ENCODE data around the gene ADARB2. TPM values are rescaled to one million over a fixed set of nuclear protein-coding genes. Genes with fewer than 3 reads are reported as not detected.

The ADARB2 gene
- total and polyA plus RNA-seq, 2 experiments from 2014 or later = not detected

GRCh38 chr10:1324903-1325302 lies 412.4 kb downstream of the ADARB2 start:
- no peak for DNase-seq
- H3K4me1 ChIP-seq (ENCODE audit: insufficient read depth) = no peaks in the 10 kb centered on the region
- TF ChIP-seq EZH2phosphoT487 (IDR thresholded peaks at IDR 0.05; ENCODE audit: insufficient read depth, low read depth) (no peak), EZH2 (IDR thresholded peaks at IDR 0.05; ENCODE audit: insufficient read depth, poor library complexity, severe bottlenecking) (no peak)
- no peak overlapping the region for H3K9ac ChIP-seq
- H3K79me2 ChIP-seq (ENCODE audit: insufficient read depth) = no peaks in the 10 kb centered on the region
- no peaks in the 10 kb centered on the region for H3F3A ChIP-seq (ENCODE audit: insufficient read depth)
- no peaks in the 10 kb centered on the region for H3K36me3 ChIP-seq (ENCODE audit: low read depth)
- no peak overlapping the region for H2AFZ ChIP-seq
- 22 to 26% methylated on average over 10 of the region's 10 CpGs for WGBS, 2 experiments (ENCODE audit: low coverage in 1 of 2, low lambda C conversion rate in 2 of 2, missing lambda C conversion rate in 2 of 2)
- no peaks in the 10 kb centered on the region for H4K20me1 ChIP-seq (ENCODE audit: insufficient read depth)
- no peak overlapping the region for H3K4me3 ChIP-seq
- H3K9me2 ChIP-seq (ENCODE audit: insufficient read depth) = no peaks in the 10 kb centered on the region
- in situ Hi-C loops (cut with MboI) = no loop called here
- no peaks in the 10 kb centered on the region for H3K27me3 ChIP-seq (replicated peaks; ENCODE audit: insufficient read depth)
- H3K9me3 ChIP-seq (ENCODE audit: low read depth) = no peaks in the 10 kb centered on the region
- no peak overlapping the region for H3K4me2 ChIP-seq (ENCODE audit: unreplicated experiment)
- H3K27ac ChIP-seq = no peak overlapping the region

GRCh38 chr10:1323951-1324350 lies 413.4 kb downstream of the ADARB2 start:
- no peaks in the 10 kb centered on the region for H3K27me3 ChIP-seq (replicated peaks; ENCODE audit: insufficient read depth)
- H3F3A ChIP-seq (ENCODE audit: insufficient read depth) = no peaks in the 10 kb centered on the region
- no peak overlapping the region for H2AFZ ChIP-seq
- no peak overlapping the region for H3K4me2 ChIP-seq (ENCODE audit: unreplicated experiment)
- H3K9me3 ChIP-seq (ENCODE audit: low read depth) = no peaks in the 10 kb centered on the region
- H3K9ac ChIP-seq = no peak overlapping the region
- no peaks in the 10 kb centered on the region for H3K36me3 ChIP-seq (ENCODE audit: low read depth)
- in situ Hi-C loops (cut with MboI) = no loop called here
- 3% methylated on average over 6 of the region's 6 CpGs for WGBS, 2 experiments (ENCODE audit: low coverage in 1 of 2, low lambda C conversion rate in 2 of 2, missing lambda C conversion rate in 2 of 2)
- DNase-seq = no peak
- no peaks in the 10 kb centered on the region for H3K4me1 ChIP-seq (ENCODE audit: insufficient read depth)
- H3K9me2 ChIP-seq (ENCODE audit: insufficient read depth) = no peaks in the 10 kb centered on the region
- no peak overlapping the region for H3K27ac ChIP-seq
- H4K20me1 ChIP-seq (ENCODE audit: insufficient read depth) = no peaks in the 10 kb centered on the region
- H3K4me3 ChIP-seq = no peak overlapping the region
- no peak for TF ChIP-seq EZH2 (IDR thresholded peaks at IDR 0.05; ENCODE audit: insufficient read depth, poor library complexity, severe bottlenecking)
- TF ChIP-seq EZH2phosphoT487 (IDR thresholded peaks at IDR 0.05; ENCODE audit: insufficient read depth, low read depth) = no peak
- no peaks in the 10 kb centered on the region for H3K79me2 ChIP-seq (ENCODE audit: insufficient read depth)

- Histone ChIP-seq H3K4me3 (no peak overlapping the region), H3K27me3 (replicated peaks; ENCODE audit: insufficient read depth) (no peaks in the 10 kb centered on the region), H3K4me2 (ENCODE audit: unreplicated experiment) (no peak overlapping the region), H3K27ac (no peak overlapping the region), H3K9me3 (ENCODE audit: low read depth) (no peaks in the 10 kb centered on the region), H2AFZ (no peak overlapping the region), H3K9me2 (ENCODE audit: insufficient read depth) (no peaks in the 10 kb centered on the region), H3K79me2 (ENCODE audit: insufficient read depth) (no peaks in the 10 kb centered on the region), H3F3A (ENCODE audit: insufficient read depth) (no peaks in the 10 kb centered on the region), H4K20me1 (ENCODE audit: insufficient read depth) (no peaks in the 10 kb centered on the region), H3K4me1 (ENCODE audit: insufficient read depth) (no peaks in the 10 kb centered on the region), H3K9ac (no peak overlapping the region), H3K36me3 (ENCODE audit: low read depth) (no peaks in the 10 kb centered on the region)
- TF ChIP-seq EZH2 (IDR thresholded peaks at IDR 0.05; ENCODE audit: insufficient read depth, poor library complexity, severe bottlenecking) = no peak
- in situ Hi-C loops (cut with MboI) = no loop called here
- 9 to 12% methylated on average over 3 of the region's 3 CpGs for WGBS, 2 experiments (ENCODE audit: low coverage in 1 of 2, low lambda C conversion rate in 2 of 2, missing lambda C conversion rate in 2 of 2)
- DNase-seq = no peak
Measured at GRCh38 chr10:1320739-1321320, 416.5 kb downstream of the ADARB2 start.

GRCh38 chr10:1316809-1317143 lies 420.5 kb downstream of the ADARB2 start:
- Histone ChIP-seq H3K4me3 (no peak overlapping the region), H4K20me1 (ENCODE audit: insufficient read depth) (no peaks in the 10 kb centered on the region), H3K36me3 (ENCODE audit: low read depth) (no peaks in the 10 kb centered on the region), H3K79me2 (ENCODE audit: insufficient read depth) (no peaks in the 10 kb centered on the region), H3K9ac (no peak overlapping the region), H3K4me1 (ENCODE audit: insufficient read depth) (no peaks in the 10 kb centered on the region), H3K4me2 (ENCODE audit: unreplicated experiment) (no peak overlapping the region), H2AFZ (no peak overlapping the region), H3K9me3 (ENCODE audit: low read depth) (no peaks in the 10 kb centered on the region), H3K9me2 (ENCODE audit: insufficient read depth) (no peaks in the 10 kb centered on the region), H3K27me3 (replicated peaks; ENCODE audit: insufficient read depth) (no peaks in the 10 kb centered on the region), H3F3A (ENCODE audit: insufficient read depth) (no peaks in the 10 kb centered on the region), H3K27ac (no peak overlapping the region)
- TF ChIP-seq EZH2 (IDR thresholded peaks at IDR 0.05; ENCODE audit: insufficient read depth, poor library complexity, severe bottlenecking) = no peak
- no peak for TF ChIP-seq EZH2phosphoT487 (IDR thresholded peaks at IDR 0.05; ENCODE audit: insufficient read depth, low read depth)
- in situ Hi-C loops (cut with MboI) = no loop called here
- WGBS, 2 experiments (ENCODE audit: low coverage in 1 of 2, low lambda C conversion rate in 2 of 2, missing lambda C conversion rate in 2 of 2) = 25 to 28% methylated on average over 8 of the region's 8 CpGs
- DNase-seq = no peak
